ENCODE measurements around the gene ANKRD17. TPM values are rescaled to one million over a fixed set of nuclear protein-coding genes. Genes with fewer than 3 reads are reported as not detected.

ANKRD17 gene
- total RNA-seq, 1 donor from 2014 or later: 38.9 TPM

DNA sequence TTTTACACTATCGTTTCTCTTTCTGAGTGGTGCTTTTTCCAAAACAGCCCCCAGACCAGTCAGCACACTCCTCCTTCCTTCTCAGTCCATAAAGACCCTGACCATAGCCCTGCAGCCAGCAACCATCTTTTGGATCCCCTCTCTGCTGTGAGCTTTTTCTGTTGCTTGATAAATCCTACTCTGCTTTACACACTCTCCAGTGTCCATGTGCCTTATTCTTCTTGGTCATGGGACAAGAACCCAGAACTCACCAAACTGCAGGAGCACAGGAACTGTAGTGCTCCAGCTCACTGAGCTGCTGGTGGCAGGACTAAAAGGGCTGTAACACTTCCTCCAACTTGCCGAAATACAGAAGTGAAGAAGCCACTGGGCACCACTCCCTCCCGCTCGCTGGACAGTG, 221.5 kb downstream of the ANKRD17 start:
- no peak for ATAC-seq

DNA sequence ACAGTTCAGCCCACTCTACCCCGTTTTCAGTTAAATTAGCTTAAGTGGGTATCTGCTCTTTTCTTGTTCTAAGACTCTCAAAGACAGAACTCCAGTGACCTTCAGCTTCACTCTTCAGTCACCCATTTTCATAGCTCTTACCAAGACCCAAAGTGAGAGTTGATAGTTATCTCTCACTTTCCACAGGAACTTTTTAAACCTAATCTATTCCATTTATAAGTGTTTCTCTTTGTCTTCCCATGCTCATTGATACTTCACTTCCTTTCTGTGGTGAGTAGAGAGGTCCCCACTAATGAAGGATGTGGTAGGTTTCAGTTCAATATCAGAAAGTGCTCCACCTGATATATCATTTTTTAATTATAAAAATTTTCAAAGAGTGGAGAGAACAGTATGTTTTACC, 222.5 kb downstream of the ANKRD17 start:
- no peak for ATAC-seq

DNA sequence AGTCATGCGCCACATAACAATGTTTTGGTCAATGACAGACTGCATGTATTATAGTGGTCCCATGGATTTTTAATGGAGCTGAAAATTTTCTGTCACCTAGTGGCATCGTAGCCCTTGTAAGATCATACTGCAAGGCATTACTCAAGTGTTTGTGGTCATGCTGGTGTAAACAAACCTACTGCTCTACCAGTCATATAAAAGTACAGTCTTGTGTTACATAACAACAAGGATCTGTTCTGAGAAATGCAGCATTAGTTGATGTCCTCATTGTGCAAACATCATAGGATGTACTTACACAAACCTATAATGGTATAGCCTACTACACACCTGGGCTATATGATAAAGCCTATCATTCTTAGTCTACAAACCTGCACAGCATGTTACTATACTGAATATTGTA, 223.7 kb downstream of the ANKRD17 start:
- ATAC-seq: no peak

DNA sequence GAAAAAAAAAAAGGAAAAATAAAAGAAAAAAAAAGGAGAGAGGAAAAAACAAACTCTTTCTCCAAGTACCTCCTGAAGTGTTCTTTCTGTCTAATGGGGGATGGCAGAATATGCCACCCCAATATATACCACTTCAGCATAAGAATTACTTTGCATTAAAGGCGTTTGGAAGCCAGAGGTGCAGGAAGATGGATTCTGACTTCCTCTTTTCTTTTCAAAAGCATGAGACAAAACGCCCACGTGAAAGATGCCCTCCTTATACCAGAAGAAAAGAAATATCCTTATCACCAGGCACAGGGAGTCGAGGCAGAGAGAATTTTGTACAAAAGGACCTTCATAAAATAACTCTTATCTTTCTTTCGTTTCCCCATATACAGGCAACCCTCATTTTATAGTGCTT, 230.0 kb downstream of the ANKRD17 start:
- ATAC-seq: no peak

Other genes starting within 250 kb of the ANKRD17 start
- 11.0 TPM for gene COX18, start 189.1 kb downstream of the ANKRD17 start, total RNA-seq
- gene ALB, start 145.5 kb upstream of the ANKRD17 start, total RNA-seq: 7.6 TPM
- gene AFP, start 177.4 kb upstream of the ANKRD17 start, total RNA-seq: not detected
- not detected for gene AFM, start 222.9 kb upstream of the ANKRD17 start, total RNA-seq